IMR-90 (cell line): ENCODE data around the gene USF1. TPM values are rescaled to one million over a fixed set of nuclear protein-coding genes. Genes with fewer than 3 reads are reported as not detected.

Experiments
- ATAC-seq: fragments of 200-7000 bp; cut with Tn5 transposase; 2 replicates; pipeline ENCODE4 v1.9.1; 2020; ENCODE audit warnings: low read depth, mild to moderate bottlenecking, moderate library complexity
- BruUV-seq: library from RNA; stranded (reverse); fragments of 400-500 nt; replicated peaks from 2 replicates; lab custom pipeline; 2021; lab: Mats Ljungman, UMichigan
- CTCF ChIA-PET: fragments of 300-600 bp; formaldehyde crosslinking; extraction: SDS; loops from one replicate; lab custom pipeline; 2021; ENCODE audit warnings: antibody characterized with exemption; lab: Yijun Ruan, JAX
- POLR2A ChIA-PET: fragments of 300-600 bp; sonication (Branson Sonifier 250); formaldehyde crosslinking; loops from one replicate; lab custom pipeline; 2022; ENCODE audit warnings: antibody characterized with exemption; ENCODE audit not compliant: unreplicated experiment; lab: Charles Lee
- DNase-seq: peaks from one replicate; pipeline ENCODE4 v3.0.0; 2013
- H2AFZ ChIP-seq: replicated peaks from 2 replicates; pipeline ENCODE3; 2013; ENCODE audit warnings: low read length, mild to moderate bottlenecking; ENCODE audit not compliant: poor library complexity
- H2AK5ac ChIP-seq: 2 replicates; pipeline ENCODE4 v1.6.1; 2013; ENCODE audit warnings: low read depth, low read length, inconsistent platforms
- H2AK9ac ChIP-seq: replicated peaks from 2 replicates; pipeline ENCODE3; 2013; ENCODE audit warnings: mild to moderate bottlenecking, low read depth, low read length, moderate library complexity; ENCODE audit not compliant: poor library complexity
- H2BK120ac ChIP-seq: 2 replicates; pipeline ENCODE4 v1.6.1; 2013; ENCODE audit warnings: low read depth, low read length, inconsistent platforms
- H2BK15ac ChIP-seq: 3 replicates; pipeline ENCODE4 v1.6.1; 2013; ENCODE audit warnings: low read depth, low read length, inconsistent platforms
- H2BK20ac ChIP-seq: 2 replicates; pipeline ENCODE4 v1.6.1; 2013; ENCODE audit warnings: low read depth, mild to moderate bottlenecking, inconsistent platforms, low read length, moderate library complexity
- H2BK5ac ChIP-seq: 2 replicates; pipeline ENCODE4 v1.6.1; 2013; ENCODE audit warnings: mild to moderate bottlenecking, low read depth, low read length, inconsistent platforms; ENCODE audit not compliant: poor library complexity, severe bottlenecking
- H3K14ac ChIP-seq: replicated peaks from 2 replicates; pipeline ENCODE4 v1.6.1; 2013; ENCODE audit warnings: low read depth, low read length, inconsistent platforms
- H3K18ac ChIP-seq: 2 replicates; pipeline ENCODE4 v1.6.1; 2013; ENCODE audit warnings: low read depth, low read length, control low read depth
- H3K23ac ChIP-seq: 2 replicates; pipeline ENCODE4 v1.6.1; 2013; ENCODE audit warnings: low read depth, low read length, inconsistent platforms
- H3K27ac ChIP-seq: 2 replicates; pipeline ENCODE4 v1.5.1; 2013; ENCODE audit warnings: mild to moderate bottlenecking, control low read depth, low read length; ENCODE audit not compliant: insufficient read depth
- H3K27me3 ChIP-seq: 2 replicates; pipeline ENCODE4 v1.6.1; 2013; ENCODE audit warnings: low read length; ENCODE audit not compliant: control insufficient read depth, insufficient read depth
- H3K36me3 ChIP-seq: 2 replicates; pipeline ENCODE4 v1.6.1; 2013; ENCODE audit warnings: low read length, mixed read lengths; ENCODE audit not compliant: control insufficient read depth, insufficient read depth
- H3K4ac ChIP-seq: 2 replicates; pipeline ENCODE4 v1.6.1; 2013; ENCODE audit warnings: low read depth, low read length, inconsistent platforms
- H3K4me1 ChIP-seq: 2 replicates; pipeline ENCODE4 v1.6.1; 2013; ENCODE audit warnings: low read length, mixed read lengths; ENCODE audit not compliant: control insufficient read depth, insufficient read depth
- H3K4me2 ChIP-seq: 2 replicates; pipeline ENCODE4 v1.6.1; 2013; ENCODE audit warnings: low read depth, mild to moderate bottlenecking, control low read depth, low read length, moderate library complexity
- H3K4me3 ChIP-seq: 2 replicates; pipeline ENCODE4 v1.5.1; 2013; ENCODE audit warnings: low read depth, mild to moderate bottlenecking, control low read depth, low read length, moderate library complexity; ENCODE audit not compliant: insufficient read depth
- H3K56ac ChIP-seq: 2 replicates; pipeline ENCODE4 v1.6.1; 2013; ENCODE audit warnings: low read length, inconsistent platforms; ENCODE audit not compliant: insufficient read depth; ENCODE audit errors: extremely low read depth
- H3K79me1 ChIP-seq, 2 experiments: 2 replicates each; pipeline ENCODE4 v1.6.1; 2013; ENCODE audit warnings: low read length in 2 of 2, inconsistent platforms in 1 of 2, low read depth in 1 of 2
- H3K9ac ChIP-seq: 2 replicates; pipeline ENCODE4 v1.6.1; 2013; ENCODE audit warnings: low read depth, low read length, control low read depth
- H3K9me1 ChIP-seq: 2 replicates; pipeline ENCODE4 v1.6.1; 2013; ENCODE audit warnings: low read length, inconsistent platforms; ENCODE audit not compliant: insufficient read depth
- H3K9me3 ChIP-seq: 2 replicates; pipeline ENCODE4 v1.6.1; 2013; ENCODE audit warnings: low read length; ENCODE audit not compliant: control insufficient read depth, insufficient read depth
- H4K20me1 ChIP-seq: 2 replicates; pipeline ENCODE4 v1.6.1; 2013; ENCODE audit warnings: low read length, inconsistent platforms; ENCODE audit not compliant: insufficient read depth
- H4K5ac ChIP-seq: 2 replicates; pipeline ENCODE4 v1.6.1; 2013; ENCODE audit warnings: mild to moderate bottlenecking, low read depth, low read length, control low read depth
- H4K8ac ChIP-seq, 2 experiments: 2 replicates each; pipeline ENCODE4 v1.6.1; 2013; ENCODE audit warnings: low read depth in 2 of 2, low read length in 2 of 2, control low read depth in 1 of 2, inconsistent platforms in 1 of 2
- H4K91ac ChIP-seq: 2 replicates; pipeline ENCODE4 v1.6.1; 2013; ENCODE audit warnings: low read depth, low read length, inconsistent platforms; ENCODE audit not compliant: insufficient read depth
- BHLHE40 ChIP-seq: fragments of 150-350 bp; IDR thresholded peaks from 2 replicates; pipeline ENCODE4 v1.6.1; 2016; ENCODE audit warnings: mild to moderate bottlenecking, low read depth, low read length
- CEBPB ChIP-seq: IDR thresholded peaks from 2 replicates; pipeline ENCODE4 v1.6.1; 2012; ENCODE audit warnings: low read depth, low read length, improper control_type of control experiment
- CHD1 ChIP-seq: IDR thresholded peaks from 2 replicates; pipeline ENCODE4 v1.6.1; 2012; ENCODE audit warnings: low read depth, low read length, improper control_type of control experiment
- MAZ ChIP-seq: IDR thresholded peaks from 2 replicates; pipeline ENCODE4 v1.6.1; 2012; ENCODE audit warnings: low read depth, mild to moderate bottlenecking, low read length, improper control_type of control experiment, moderate library complexity, borderline replicate concordance
- MXI1 ChIP-seq: IDR thresholded peaks from 2 replicates; pipeline ENCODE4 v1.6.1; 2012; ENCODE audit warnings: low read depth, mild to moderate bottlenecking, low read length, moderate library complexity, borderline replicate concordance
- POLR2A ChIP-seq: IDR thresholded peaks from 2 replicates; pipeline ENCODE4 v1.6.1; 2012; ENCODE audit warnings: mild to moderate bottlenecking, low read depth, low read length
- RCOR1 ChIP-seq: IDR thresholded peaks from 2 replicates; pipeline ENCODE4 v1.6.1; 2012; ENCODE audit warnings: mild to moderate bottlenecking, low read length, improper control_type of control experiment; ENCODE audit not compliant: insufficient replicate concordance
- SMC3 ChIP-seq: fragments of 150-350 bp; IDR thresholded peaks from 2 replicates; pipeline ENCODE4 v1.6.1; 2016; ENCODE audit warnings: low read depth, mild to moderate bottlenecking, antibody characterized with exemption, low read length, moderate library complexity
- WGBS, 2 experiments: methylation state at CpG; one replicate each; pipeline versions ENCODE4 v1.1.5 to v1.1.7; 2013; ENCODE audit warnings: missing lambda C conversion rate in 2 of 2; ENCODE audit not compliant: insufficient read length in 1 of 2; ENCODE audit errors: extremely low coverage in 2 of 2; 5-methylcytosine and 5-hydroxymethylcytosine counted together
- dilution Hi-C: fragments of 300-500 bp; cut with HindIII; formaldehyde crosslinking; loops from one replicate; pipeline ENCODE4 v1.14.3; 2018; ENCODE audit warnings: low sequenced_read_pairs; ENCODE audit not compliant: unreplicated experiment
- in situ Hi-C: fragments of 300-500 bp; cut with MboI; formaldehyde crosslinking; loops from 3 replicates; pipeline ENCODE4 v1.14.3; 2019; ENCODE audit warnings: low sequenced_read_pairs, inconsistent platforms, mixed read lengths
- intact Hi-C: fragments of 100-400 bp; cut with micrococcal nuclease; formaldehyde crosslinking; loops from 2 replicates; pipeline ENCODE4 v1.10.0; 2022
- polyA plus RNA-seq, 3 experiments: library from polyadenylated mRNA; depleted of rRNA; stranded (reverse); fragments of >200 nt; gene quantifications; 2 replicates each; pipeline ENCODE4 v1.2.3, GENCODE V29; 2012; ENCODE audit warnings: low replicate concordance in 1 of 3
- total RNA-seq: library from RNA; depleted of rRNA; stranded (reverse); fragments of >200 nt; gene quantifications from 2 replicates; pipeline ENCODE4 v1.2.3, GENCODE V29; 2012
- TF ChIP-seq, protein P1 (sequence below): conservative IDR thresholded peaks from 2 replicates; pipeline ENCODE4 v1.5.1; 2012; ENCODE audit warnings: mild to moderate bottlenecking, low read depth, low read length, improper control_type of control experiment

The USF1 gene
- total and polyA plus RNA-seq, 2 of the 4 experiments (the other 2 are of a cell fraction) = 37.1 to 78.9 TPM

DNA sequence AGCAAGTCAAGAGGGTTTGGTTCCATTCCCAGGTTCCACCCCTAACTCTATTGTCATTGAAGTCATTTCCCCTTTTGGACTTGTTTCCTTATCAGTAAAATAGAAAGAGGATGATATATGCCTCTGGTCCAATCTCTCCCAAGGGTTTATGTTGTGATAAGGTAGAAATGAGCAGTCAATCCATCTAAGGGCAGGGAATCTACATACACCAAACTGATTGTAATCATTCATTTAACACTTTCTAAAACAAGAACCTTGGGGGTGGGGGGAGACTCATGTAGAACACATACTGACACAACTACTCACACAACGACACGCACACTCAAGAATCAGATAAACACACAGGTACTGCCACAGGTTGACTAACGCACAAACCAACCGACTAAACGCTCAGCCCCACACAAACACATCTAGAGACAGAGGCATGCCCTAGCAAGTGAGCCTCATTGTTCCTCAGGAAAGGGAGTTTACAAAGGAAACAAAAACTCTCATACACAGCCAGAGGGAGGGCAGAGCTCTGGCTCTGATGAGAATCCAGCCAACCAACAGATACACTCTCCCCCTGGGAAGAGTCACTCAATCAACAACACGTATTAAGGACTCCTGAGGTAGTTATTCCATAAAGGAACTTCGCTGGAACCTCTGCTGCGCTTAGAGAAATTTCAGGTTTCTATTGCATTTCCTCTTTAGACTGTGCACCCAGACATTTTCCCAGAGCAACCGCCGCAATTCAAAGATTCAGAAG, 25.9 kb downstream of the USF1 start:
- H3K23ac ChIP-seq = peak overlapping the region; percentile 50; the same call in 1 of the 2 replicates
- H4K8ac ChIP-seq = no peak overlapping the region
- no peak overlapping the region for H3K4ac ChIP-seq
- TF ChIP-seq CHD1 (no peak), RCOR1 (no peak), MXI1 (no peak), MAZ (no peak), BHLHE40 (no peak), POLR2A (no peak), CEBPB (no peak), SMC3 (no peak)
- TF ChIP-seq, protein P1, sequence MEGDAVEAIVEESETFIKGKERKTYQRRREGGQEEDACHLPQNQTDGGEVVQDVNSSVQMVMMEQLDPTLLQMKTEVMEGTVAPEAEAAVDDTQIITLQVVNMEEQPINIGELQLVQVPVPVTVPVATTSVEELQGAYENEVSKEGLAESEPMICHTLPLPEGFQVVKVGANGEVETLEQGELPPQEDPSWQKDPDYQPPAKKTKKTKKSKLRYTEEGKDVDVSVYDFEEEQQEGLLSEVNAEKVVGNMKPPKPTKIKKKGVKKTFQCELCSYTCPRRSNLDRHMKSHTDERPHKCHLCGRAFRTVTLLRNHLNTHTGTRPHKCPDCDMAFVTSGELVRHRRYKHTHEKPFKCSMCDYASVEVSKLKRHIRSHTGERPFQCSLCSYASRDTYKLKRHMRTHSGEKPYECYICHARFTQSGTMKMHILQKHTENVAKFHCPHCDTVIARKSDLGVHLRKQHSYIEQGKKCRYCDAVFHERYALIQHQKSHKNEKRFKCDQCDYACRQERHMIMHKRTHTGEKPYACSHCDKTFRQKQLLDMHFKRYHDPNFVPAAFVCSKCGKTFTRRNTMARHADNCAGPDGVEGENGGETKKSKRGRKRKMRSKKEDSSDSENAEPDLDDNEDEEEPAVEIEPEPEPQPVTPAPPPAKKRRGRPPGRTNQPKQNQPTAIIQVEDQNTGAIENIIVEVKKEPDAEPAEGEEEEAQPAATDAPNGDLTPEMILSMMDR = no peak
- no TSS peak for BruUV-seq
- no peaks in the 10 kb centered on the region for H3K79me1 ChIP-seq
- H3K56ac ChIP-seq = no peak overlapping the region
- 14% methylated on average over 2 of the region's 10 CpGs; no CpG with 5 or more reads in 1 of the 2 experiments for WGBS, 2 experiments
- H3K36me3 ChIP-seq = no peaks in the 10 kb centered on the region
- no peak overlapping the region for H2BK120ac ChIP-seq
- no peak overlapping the region for H2AK9ac ChIP-seq
- H2BK20ac ChIP-seq = no peak overlapping the region
- H3K27me3 ChIP-seq = peaks cover 28% of the 10 kb centered on the region
- no peak overlapping the region for H4K5ac ChIP-seq
- peaks cover 3% of the 10 kb centered on the region; the same call in 1 of the 2 replicates for H3K4me1 ChIP-seq
- H2BK15ac ChIP-seq = no peak overlapping the region
- peaks cover 6% of the 10 kb centered on the region; the same call in 1 of the 2 replicates for H3K9me1 ChIP-seq
- ChIA-PET CTCF (no interaction called here), POLR2A (no interaction called here)
- H3K18ac ChIP-seq = no peak overlapping the region
- peak overlapping the region; percentile 99 for H3K4me2 ChIP-seq
- in situ Hi-C loops = no loop called here
- no peak overlapping the region for H2BK5ac ChIP-seq
- dilution Hi-C loops = no loop called here
- no peak overlapping the region for H3K14ac ChIP-seq
- ATAC-seq (peak; percentile 31), DNase-seq (no peak)
- H3K27ac ChIP-seq = no peak overlapping the region
- no peak overlapping the region for H2AK5ac ChIP-seq
- peak overlapping the region; percentile 92 for H2AFZ ChIP-seq
- H3K9me3 ChIP-seq = no peaks in the 10 kb centered on the region
- no peak overlapping the region for H4K91ac ChIP-seq
- intact Hi-C loops = no loop called here
- peak overlapping the region; percentile 58 for H3K4me3 ChIP-seq
- H4K20me1 ChIP-seq = no peaks in the 10 kb centered on the region
- no peak overlapping the region for H3K9ac ChIP-seq
